Transverse colon (tissue), 4 donors: ENCODE data around the gene IFI35.

Experiments
- EP300 ChIP-seq: sonication (generic); formaldehyde crosslinking; IDR thresholded peaks from one replicate; pipeline ENCODE4 v1.6.1; 2017; ENCODE audit warnings: antibody characterized with exemption, low read depth
- POLR2A ChIP-seq: fragments of 450-650 bp; IDR thresholded peaks from one replicate; pipeline ENCODE4 v1.6.1; 2016; ENCODE audit warnings: antibody characterized with exemption, mild to moderate bottlenecking, moderate library complexity
- POLR2AphosphoS5 ChIP-seq, 3 donors: sonication (generic); formaldehyde crosslinking; IDR thresholded peaks; one replicate each; pipeline ENCODE4 v1.6.1; 2016; ENCODE audit warnings: antibody characterized with exemption in 3 of 3
- TF ChIP-seq, protein P1 (sequence below), 5 experiments: fragments of 200-600 bp in 3 of 5; fragments of 450-650 bp in 2 of 5; sonication (generic) in 3 of 5; IDR thresholded peaks; 1 replicate in 2 of 5; 2 replicates in 3 of 5; pipeline ENCODE4 v1.5.1; 2016 to 2017; ENCODE audit warnings: antibody characterized with exemption in 5 of 5, inconsistent platforms in 3 of 5, mild to moderate bottlenecking in 2 of 5, moderate library complexity in 1 of 5

GRCh38 chr17:43013296-43013695 lies 6.7 kb downstream of the IFI35 start:
- no peak for TF ChIP-seq POLR2AphosphoS5 (IDR thresholded peaks at IDR 0.05)
- TF ChIP-seq, protein P1, sequence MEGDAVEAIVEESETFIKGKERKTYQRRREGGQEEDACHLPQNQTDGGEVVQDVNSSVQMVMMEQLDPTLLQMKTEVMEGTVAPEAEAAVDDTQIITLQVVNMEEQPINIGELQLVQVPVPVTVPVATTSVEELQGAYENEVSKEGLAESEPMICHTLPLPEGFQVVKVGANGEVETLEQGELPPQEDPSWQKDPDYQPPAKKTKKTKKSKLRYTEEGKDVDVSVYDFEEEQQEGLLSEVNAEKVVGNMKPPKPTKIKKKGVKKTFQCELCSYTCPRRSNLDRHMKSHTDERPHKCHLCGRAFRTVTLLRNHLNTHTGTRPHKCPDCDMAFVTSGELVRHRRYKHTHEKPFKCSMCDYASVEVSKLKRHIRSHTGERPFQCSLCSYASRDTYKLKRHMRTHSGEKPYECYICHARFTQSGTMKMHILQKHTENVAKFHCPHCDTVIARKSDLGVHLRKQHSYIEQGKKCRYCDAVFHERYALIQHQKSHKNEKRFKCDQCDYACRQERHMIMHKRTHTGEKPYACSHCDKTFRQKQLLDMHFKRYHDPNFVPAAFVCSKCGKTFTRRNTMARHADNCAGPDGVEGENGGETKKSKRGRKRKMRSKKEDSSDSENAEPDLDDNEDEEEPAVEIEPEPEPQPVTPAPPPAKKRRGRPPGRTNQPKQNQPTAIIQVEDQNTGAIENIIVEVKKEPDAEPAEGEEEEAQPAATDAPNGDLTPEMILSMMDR (IDR thresholded peaks at IDR 0.05): no peak
- no peak for TF ChIP-seq EP300
- TF ChIP-seq POLR2A: no peak
